Mesendoderm (in vitro differentiated cells): ENCODE results near the gene HTR6.

Source experiments
- DNase-seq: peaks from one replicate; pipeline ENCODE4 v3.0.0; 2013
- H2AK5ac ChIP-seq: 2 replicates; pipeline ENCODE4 v1.6.1; 2013; ENCODE audit warnings: low read length, inconsistent platforms
- H2BK120ac ChIP-seq: 2 replicates; pipeline ENCODE4 v1.6.1; 2013; ENCODE audit warnings: low read depth, mild to moderate bottlenecking, low read length, moderate library complexity, mixed read lengths
- H2BK15ac ChIP-seq: replicated peaks from 2 replicates; pipeline ENCODE4 v1.6.1; 2013; ENCODE audit warnings: low read depth, mild to moderate bottlenecking, moderate library complexity
- H2BK5ac ChIP-seq: 2 replicates; pipeline ENCODE4 v1.6.1; 2013; ENCODE audit warnings: low read length, inconsistent platforms
- H3K18ac ChIP-seq: 2 replicates; pipeline ENCODE4 v1.6.1; 2013; ENCODE audit warnings: mild to moderate bottlenecking, low read length, mixed read lengths
- H3K23ac ChIP-seq: one replicate; pipeline ENCODE4 v1.6.1; 2013; ENCODE audit warnings: low read length
- H3K27ac ChIP-seq: 2 replicates; pipeline ENCODE4 v1.5.1; 2013; ENCODE audit warnings: low read depth, mild to moderate bottlenecking, inconsistent platforms, low read length, moderate library complexity
- H3K27me3 ChIP-seq: 2 replicates; pipeline ENCODE4 v1.6.1; 2013; ENCODE audit warnings: low read length, control low read depth, mild to moderate bottlenecking, inconsistent platforms; ENCODE audit not compliant: insufficient read depth, poor library complexity
- H3K36me3 ChIP-seq: 2 replicates; pipeline ENCODE4 v1.6.1; 2013; ENCODE audit warnings: low read length, inconsistent platforms; ENCODE audit not compliant: control insufficient read depth, insufficient read depth
- H3K4ac ChIP-seq: one replicate; pipeline ENCODE4 v1.6.1; 2013; ENCODE audit warnings: low read depth, mild to moderate bottlenecking, low read length, moderate library complexity
- H3K4me1 ChIP-seq: 2 replicates; pipeline ENCODE4 v1.6.1; 2013; ENCODE audit warnings: low read depth, low read length, inconsistent platforms; ENCODE audit not compliant: control insufficient read depth
- H3K4me2 ChIP-seq: 2 replicates; pipeline ENCODE4 v1.6.1; 2013; ENCODE audit warnings: low read length
- H3K4me3 ChIP-seq: 2 replicates; pipeline ENCODE4 v1.5.1; 2013; ENCODE audit warnings: mild to moderate bottlenecking, low read length
- H3K56ac ChIP-seq: one replicate; pipeline ENCODE4 v1.6.1; 2013; ENCODE audit warnings: low read length
- H3K79me1 ChIP-seq: 2 replicates; pipeline ENCODE4 v1.6.1; 2013; ENCODE audit warnings: low read length, inconsistent platforms
- H3K79me2 ChIP-seq: 2 replicates; pipeline ENCODE4 v1.6.1; 2013; ENCODE audit warnings: mild to moderate bottlenecking, low read length; ENCODE audit not compliant: control insufficient read depth, insufficient read depth
- H3K9ac ChIP-seq: 2 replicates; pipeline ENCODE4 v1.6.1; 2013; ENCODE audit warnings: low read length, inconsistent platforms
- H4K5ac ChIP-seq: one replicate; pipeline ENCODE4 v1.6.1; 2013; ENCODE audit warnings: low read length
- H4K8ac ChIP-seq: one replicate; pipeline ENCODE4 v1.6.1; 2013; ENCODE audit warnings: low read depth, mild to moderate bottlenecking, control low read depth, low read length, moderate library complexity
- WGBS: extraction: QIAGEN DNeasy Blood & Tissue Kit; methylation state at CpG from one replicate; pipeline ENCODE4 v1.1.7; 2013; ENCODE audit warnings: low lambda C conversion rate, missing lambda C conversion rate; ENCODE audit not compliant: insufficient coverage; ENCODE audit errors: extremely low coverage; 5-methylcytosine and 5-hydroxymethylcytosine counted together

The HTR6 gene

GRCh38 chr1:19717467-19717866 lies 52.8 kb downstream of the HTR6 start:
- H3K56ac ChIP-seq = no peak overlapping the region
- H3K4ac ChIP-seq = no peak overlapping the region
- WGBS = no CpG with 5 or more reads among the region's 6 CpGs
- H3K36me3 ChIP-seq = no peaks in the 10 kb centered on the region
- no peaks in the 10 kb centered on the region for H3K79me1 ChIP-seq
- no peak overlapping the region for H3K27ac ChIP-seq
- no peak overlapping the region for H2AK5ac ChIP-seq
- H3K79me2 ChIP-seq = no peaks in the 10 kb centered on the region
- no peaks in the 10 kb centered on the region for H3K27me3 ChIP-seq
- no peak overlapping the region for H4K5ac ChIP-seq
- no peak overlapping the region for H3K23ac ChIP-seq
- H2BK120ac ChIP-seq = no peak overlapping the region
- no peak overlapping the region for H2BK15ac ChIP-seq
- no peak overlapping the region for H3K4me3 ChIP-seq
- H3K18ac ChIP-seq = no peak overlapping the region
- no peak overlapping the region for H3K4me2 ChIP-seq
- no peak for DNase-seq
- no peak overlapping the region for H4K8ac ChIP-seq
- H3K9ac ChIP-seq = no peak overlapping the region
- H2BK5ac ChIP-seq = no peak overlapping the region
- no peaks in the 10 kb centered on the region for H3K4me1 ChIP-seq

- Histone ChIP-seq H3K27me3 (no peaks in the 10 kb centered on the region), H3K4me1 (no peaks in the 10 kb centered on the region)
Observed at GRCh38 chr1:19720174-19720573, 55.5 kb downstream of the HTR6 start.

GRCh38 chr1:19720973-19721372 lies 56.3 kb downstream of the HTR6 start:
- Histone ChIP-seq H3K23ac (no peak overlapping the region), H2AK5ac (no peak overlapping the region), H3K4me3 (no peak overlapping the region), H3K9ac (no peak overlapping the region), H4K5ac (no peak overlapping the region), H3K27ac (no peak overlapping the region), H3K79me1 (no peaks in the 10 kb centered on the region), H2BK120ac (no peak overlapping the region), H3K56ac (no peak overlapping the region), H3K27me3 (no peaks in the 10 kb centered on the region), H2BK5ac (no peak overlapping the region), H4K8ac (no peak overlapping the region), H3K36me3 (no peaks in the 10 kb centered on the region), H3K4me2 (no peak overlapping the region), H2BK15ac (no peak overlapping the region), H3K18ac (no peak overlapping the region), H3K79me2 (no peaks in the 10 kb centered on the region), H3K4me1 (no peaks in the 10 kb centered on the region), H3K4ac (no peak overlapping the region)
- DNase-seq = no peak
- WGBS = no CpG with 5 or more reads among the region's 4 CpGs

More at GRCh38 chr1:19720174-19720573, 55.5 kb downstream of the HTR6 start:
- no CpG with 5 or more reads among the region's 4 CpGs for WGBS
- Histone ChIP-seq H3K23ac (no peak overlapping the region), H3K56ac (no peak overlapping the region), H3K36me3 (no peaks in the 10 kb centered on the region), H3K27ac (no peak overlapping the region), H3K9ac (no peak overlapping the region), H3K18ac (no peak overlapping the region), H2AK5ac (no peak overlapping the region), H3K4ac (no peak overlapping the region), H3K79me1 (no peaks in the 10 kb centered on the region), H2BK5ac (no peak overlapping the region), H3K79me2 (no peaks in the 10 kb centered on the region), H2BK120ac (no peak overlapping the region), H3K4me3 (no peak overlapping the region), H4K8ac (no peak overlapping the region), H3K4me2 (no peak overlapping the region), H2BK15ac (no peak overlapping the region), H4K5ac (no peak overlapping the region)
- no peak for DNase-seq

- Histone ChIP-seq H3K18ac (no peak overlapping the region), H3K27me3 (no peaks in the 10 kb centered on the region), H3K23ac (no peak overlapping the region), H3K36me3 (no peaks in the 10 kb centered on the region), H3K4ac (no peak overlapping the region), H3K79me2 (no peaks in the 10 kb centered on the region), H3K79me1 (no peaks in the 10 kb centered on the region), H2BK15ac (no peak overlapping the region), H2AK5ac (no peak overlapping the region), H3K27ac (no peak overlapping the region), H4K5ac (no peak overlapping the region), H3K4me1 (no peaks in the 10 kb centered on the region), H2BK120ac (no peak overlapping the region), H3K4me2 (no peak overlapping the region), H3K4me3 (no peak overlapping the region), H4K8ac (no peak overlapping the region), H3K56ac (no peak overlapping the region), H3K9ac (no peak overlapping the region), H2BK5ac (no peak overlapping the region)
- WGBS = no CpG with 5 or more reads among the region's 4 CpGs
- DNase-seq = peak; percentile 30
Observed at GRCh38 chr1:19723874-19724273, 59.2 kb downstream of the HTR6 start.

GRCh38 chr1:19725606-19726005 lies 60.9 kb downstream of the HTR6 start:
- DNase-seq = no peak
- WGBS = no CpG with 5 or more reads among the region's 9 CpGs
- Histone ChIP-seq H3K79me2 (no peaks in the 10 kb centered on the region), H3K4me3 (no peak overlapping the region), H2BK15ac (no peak overlapping the region), H2BK120ac (no peak overlapping the region), H3K23ac (no peak overlapping the region), H3K4me2 (no peak overlapping the region), H4K5ac (no peak overlapping the region), H3K56ac (no peak overlapping the region), H3K27me3 (no peaks in the 10 kb centered on the region), H2AK5ac (no peak overlapping the region), H3K79me1 (no peaks in the 10 kb centered on the region), H3K4ac (no peak overlapping the region), H3K18ac (no peak overlapping the region), H3K9ac (no peak overlapping the region), H3K4me1 (no peaks in the 10 kb centered on the region), H3K27ac (no peak overlapping the region), H2BK5ac (no peak overlapping the region), H3K36me3 (no peaks in the 10 kb centered on the region), H4K8ac (no peak overlapping the region)

GRCh38 chr1:19728413-19729145 lies 63.9 kb downstream of the HTR6 start:
- Histone ChIP-seq H2AK5ac (no peak overlapping the region), H4K8ac (no peak overlapping the region), H3K36me3 (no peaks in the 10 kb centered on the region), H4K5ac (no peak overlapping the region), H3K79me1 (no peaks in the 10 kb centered on the region), H2BK15ac (no peak overlapping the region), H3K27me3 (no peaks in the 10 kb centered on the region), H3K23ac (no peak overlapping the region), H2BK5ac (no peak overlapping the region), H3K4ac (no peak overlapping the region), H3K4me1 (no peaks in the 10 kb centered on the region), H3K56ac (no peak overlapping the region), H3K4me2 (no peak overlapping the region), H3K18ac (no peak overlapping the region), H2BK120ac (no peak overlapping the region), H3K27ac (no peak overlapping the region), H3K79me2 (no peaks in the 10 kb centered on the region), H3K9ac (no peak overlapping the region), H3K4me3 (no peak overlapping the region)
- no peak for DNase-seq
- WGBS = no CpG with 5 or more reads among the region's 5 CpGs
